Neuronal stem cell (in vitro differentiated cells): ENCODE measurements around the gene AVPR1B.

Experiments
- DNase-seq: peaks from one replicate; pipeline ENCODE4 v3.0.0-alpha.2; 2013; ENCODE audit warnings: low spot score
- H2AFZ ChIP-seq: one replicate; pipeline ENCODE4 v1.6.1; 2013; ENCODE audit warnings: mild to moderate bottlenecking, low read length, inconsistent platforms
- H2AK5ac ChIP-seq: 2 replicates; pipeline ENCODE4 v1.6.1; 2013; ENCODE audit warnings: low read depth, mild to moderate bottlenecking, inconsistent platforms, low read length, moderate library complexity, mixed read lengths
- H2BK120ac ChIP-seq: 2 replicates; pipeline ENCODE4 v1.6.1; 2013; ENCODE audit warnings: low read depth, mild to moderate bottlenecking, inconsistent platforms, low read length, moderate library complexity, mixed read lengths
- H2BK12ac ChIP-seq: one replicate; pipeline ENCODE4 v1.6.1; 2013; ENCODE audit warnings: low read length, inconsistent platforms
- H2BK15ac ChIP-seq: 2 replicates; pipeline ENCODE4 v1.6.1; 2013; ENCODE audit warnings: mild to moderate bottlenecking, low read length, inconsistent platforms, mixed read lengths
- H2BK5ac ChIP-seq: one replicate; pipeline ENCODE4 v1.6.1; 2013; ENCODE audit warnings: inconsistent platforms, mild to moderate bottlenecking, low read length, moderate library complexity
- H3K14ac ChIP-seq: one replicate; pipeline ENCODE4 v1.6.1; 2013; ENCODE audit warnings: low read length, inconsistent platforms
- H3K18ac ChIP-seq: 2 replicates; pipeline ENCODE4 v1.6.1; 2013; ENCODE audit warnings: low read length, inconsistent platforms
- H3K23ac ChIP-seq: 2 replicates; pipeline ENCODE4 v1.6.1; 2013; ENCODE audit warnings: low read depth, mild to moderate bottlenecking, mixed read lengths, low read length, inconsistent platforms; ENCODE audit not compliant: poor library complexity
- H3K27ac ChIP-seq: replicated peaks from 3 replicates; pipeline ENCODE4 v1.5.1; 2013; ENCODE audit warnings: low read length, inconsistent platforms
- H3K27me3 ChIP-seq, 3 experiments: 2 replicates each; pipeline ENCODE4 v1.6.1; 2013; ENCODE audit warnings: low read length in 3 of 3, mild to moderate bottlenecking in 2 of 3, inconsistent platforms in 1 of 3, low read depth in 1 of 3, mixed read lengths in 1 of 3, moderate library complexity in 1 of 3; ENCODE audit not compliant: control insufficient read depth in 3 of 3, insufficient read depth in 3 of 3
- H3K36me3 ChIP-seq, 2 donors: replicated peaks in 1 of 2; 2 replicates each; pipeline ENCODE4 v1.6.1; 2013; ENCODE audit warnings: low read length in 2 of 2; ENCODE audit not compliant: control insufficient read depth in 2 of 2, insufficient read depth in 2 of 2
- H3K4ac ChIP-seq: 2 replicates; pipeline ENCODE4 v1.6.1; 2013; ENCODE audit warnings: inconsistent platforms, mild to moderate bottlenecking, low read length, moderate library complexity
- H3K4me1 ChIP-seq, 2 donors: 1 replicate in 1 of 2; 2 replicates in 1 of 2; pipeline ENCODE4 v1.6.1; 2013; ENCODE audit warnings: low read length in 2 of 2, low read depth in 1 of 2; ENCODE audit not compliant: control insufficient read depth in 2 of 2, insufficient read depth in 1 of 2
- H3K4me2 ChIP-seq: one replicate; pipeline ENCODE4 v1.6.1; 2013; ENCODE audit warnings: mild to moderate bottlenecking, low read length, inconsistent platforms; ENCODE audit not compliant: insufficient read depth, poor library complexity, severe bottlenecking
- H3K4me3 ChIP-seq, 2 donors: 2 replicates each; pipeline ENCODE4 v1.5.1; 2013; ENCODE audit warnings: low read length in 2 of 2, mild to moderate bottlenecking in 2 of 2, inconsistent platforms in 1 of 2, moderate library complexity in 1 of 2
- H3K79me1 ChIP-seq: one replicate; pipeline ENCODE4 v1.6.1; 2013; ENCODE audit warnings: low read depth, mild to moderate bottlenecking, inconsistent platforms, low read length, moderate library complexity
- H3K9ac ChIP-seq: one replicate; pipeline ENCODE4 v1.6.1; 2013; ENCODE audit warnings: mild to moderate bottlenecking, low read depth, low read length, inconsistent platforms; ENCODE audit not compliant: poor library complexity
- H3K9me3 ChIP-seq, 2 donors: replicated peaks in 1 of 2; 2 replicates each; pipeline versions ENCODE3 to v1.6.1; 2013; ENCODE audit warnings: low read length in 2 of 2, mild to moderate bottlenecking in 2 of 2, inconsistent platforms in 1 of 2, low read depth in 1 of 2, mixed read lengths in 1 of 2, moderate library complexity in 1 of 2; ENCODE audit not compliant: control insufficient read depth in 2 of 2, insufficient read depth in 1 of 2
- H4K8ac ChIP-seq: one replicate; pipeline ENCODE4 v1.6.1; 2013; ENCODE audit warnings: low read depth, mild to moderate bottlenecking, inconsistent platforms, low read length, moderate library complexity
- H4K91ac ChIP-seq: one replicate; pipeline ENCODE4 v1.6.1; 2013; ENCODE audit warnings: low read length, low read depth, mild to moderate bottlenecking, inconsistent platforms; ENCODE audit not compliant: poor library complexity
- WGBS, 2 donors: extraction: QIAGEN DNeasy Blood & Tissue Kit; methylation state at CpG; one replicate each; pipeline ENCODE4 v1.1.7; 2013; ENCODE audit warnings: missing lambda C conversion rate in 2 of 2, mixed read lengths in 1 of 2; ENCODE audit not compliant: insufficient read length in 2 of 2, insufficient replicate concordance in 1 of 2; ENCODE audit errors: extremely low coverage in 2 of 2; 5-methylcytosine and 5-hydroxymethylcytosine counted together

AVPR1B gene

GRCh38 chr1:206075786-206076755 lies 41.1 kb downstream of the AVPR1B start:
- Histone ChIP-seq H2BK120ac (no peak overlapping the region), H3K79me1 (no peaks in the 10 kb centered on the region), H3K36me3 (no peaks in the 10 kb centered on the region), H3K4ac (no peak overlapping the region), H3K23ac (no peak overlapping the region), H3K4me2 (no peak overlapping the region), H2BK15ac (no peak overlapping the region), H2BK12ac (no peak overlapping the region), H2AFZ (peak overlapping the region; percentile 46), H4K8ac (no peak overlapping the region), H3K14ac (no peak overlapping the region), H4K91ac (no peak overlapping the region), H3K4me3 (no peak overlapping the region), H2BK5ac (no peak overlapping the region), H3K9ac (no peak overlapping the region), H3K27ac (no peak overlapping the region), H2AK5ac (no peak overlapping the region), H3K4me1 (no peaks in the 10 kb centered on the region), H3K18ac (peak overlapping the region; percentile 42), H3K27me3 (peaks cover 0 to 8% (median 2%) of the 10 kb centered on the region in 3 experiments), H3K9me3 (no peaks in the 10 kb centered on the region)
- no peak for DNase-seq
- no CpG with 5 or more reads among the region's 11 CpGs for WGBS, 2 donors

- Histone ChIP-seq H2BK15ac (no peak overlapping the region), H3K4me2 (no peak overlapping the region), H2AFZ (no peak overlapping the region), H3K4ac (no peak overlapping the region), H2AK5ac (no peak overlapping the region), H3K23ac (no peak overlapping the region), H4K91ac (no peak overlapping the region), H3K9me3 (no peaks in the 10 kb centered on the region), H3K18ac (no peak overlapping the region), H3K9ac (no peak overlapping the region), H3K14ac (no peak overlapping the region), H3K27me3 (peaks cover 0 to 2% (median 2%) of the 10 kb centered on the region in 3 experiments), H2BK12ac (no peak overlapping the region), H2BK5ac (no peak overlapping the region), H2BK120ac (no peak overlapping the region), H3K4me1 (no peaks in the 10 kb centered on the region), H3K4me3 (no peak overlapping the region), H4K8ac (no peak overlapping the region), H3K79me1 (no peaks in the 10 kb centered on the region), H3K27ac (no peak overlapping the region), H3K36me3 (no peaks in the 10 kb centered on the region)
- WGBS, 2 donors = no CpG with 5 or more reads among the region's 3 CpGs
- no peak for DNase-seq
Measured at GRCh38 chr1:206074839-206075238, 42.3 kb downstream of the AVPR1B start.

- no peak overlapping the region for H4K91ac ChIP-seq
- H3K9me3 ChIP-seq = no peaks in the 10 kb centered on the region
- H3K4me3 ChIP-seq = no peak overlapping the region
- H2BK120ac ChIP-seq = no peak overlapping the region
- no peak overlapping the region for H3K4ac ChIP-seq
- H3K27ac ChIP-seq = no peak overlapping the region
- H3K18ac ChIP-seq = no peak overlapping the region
- H3K14ac ChIP-seq = no peak overlapping the region
- H3K23ac ChIP-seq = no peak overlapping the region
- no peak overlapping the region for H2BK15ac ChIP-seq
- H3K36me3 ChIP-seq = no peaks in the 10 kb centered on the region
- no peaks in the 10 kb centered on the region for H3K4me1 ChIP-seq
- peaks cover 0 to 2% (median 0%) of the 10 kb centered on the region in 3 experiments for H3K27me3 ChIP-seq
- no peak overlapping the region for H4K8ac ChIP-seq
- H3K9ac ChIP-seq = no peak overlapping the region
- WGBS, 2 donors = 100% methylated on average over 1 of the region's 9 CpGs; no CpG with 5 or more reads in 1 of the 2 donors
- no peak overlapping the region for H2AK5ac ChIP-seq
- H2BK12ac ChIP-seq = no peak overlapping the region
- H2BK5ac ChIP-seq = no peak overlapping the region
- no peak overlapping the region for H2AFZ ChIP-seq
- H3K79me1 ChIP-seq = no peaks in the 10 kb centered on the region
- no peak overlapping the region for H3K4me2 ChIP-seq
- no peak for DNase-seq
Measured at GRCh38 chr1:206070627-206071304, 46.4 kb downstream of the AVPR1B start.

- H2AK5ac ChIP-seq = no peak overlapping the region
- no peaks in the 10 kb centered on the region for H3K79me1 ChIP-seq
- no peak overlapping the region for H3K18ac ChIP-seq
- WGBS, 2 donors = no CpG with 5 or more reads among the region's 1 CpG
- H3K23ac ChIP-seq = no peak overlapping the region
- no peak overlapping the region for H2BK5ac ChIP-seq
- no peak overlapping the region for H3K9ac ChIP-seq
- no peak overlapping the region for H2BK15ac ChIP-seq
- H3K4me1 ChIP-seq = no peaks in the 10 kb centered on the region
- H3K4ac ChIP-seq = no peak overlapping the region
- DNase-seq = no peak
- H4K8ac ChIP-seq = no peak overlapping the region
- H3K4me2 ChIP-seq = no peak overlapping the region
- H3K14ac ChIP-seq = no peak overlapping the region
- no peaks in the 10 kb centered on the region for H3K27me3 ChIP-seq
- H3K4me3 ChIP-seq = no peak overlapping the region
- no peak overlapping the region for H2BK120ac ChIP-seq
- H3K36me3 ChIP-seq = no peaks in the 10 kb centered on the region
- H3K9me3 ChIP-seq = no peaks in the 10 kb centered on the region
- H2BK12ac ChIP-seq = no peak overlapping the region
- no peak overlapping the region for H4K91ac ChIP-seq
- no peak overlapping the region for H2AFZ ChIP-seq
- no peak overlapping the region for H3K27ac ChIP-seq
Measured at GRCh38 chr1:206068314-206068713, 48.9 kb downstream of the AVPR1B start.
